Stimulated activated CD8-positive, alpha-beta memory T cell treated with anti-CD3 and anti-CD28 coated beads, Interleukin-15, amount 100 ng/mL, for 48 hours (primary cell): ENCODE results near the gene ITGB5.
"Not testable (repeated sequence)": the region's sequence is repeated elsewhere in the genome, so short reads cannot be mapped to it uniquely, and the experiment has no call there.

Source experiments
- DNase-seq, 2 donors: peaks; one replicate each; pipeline ENCODE4 v3.0.0-alpha.2; 2020; ENCODE audit warnings: low read depth in 2 of 2

The ITGB5 gene

GRCh38 chr3:124789103-124789502 lies 98.1 kb downstream of the ITGB5 start:
- DNase-seq, result not testable (repeated sequence)

- no peak for DNase-seq
Measured at GRCh38 chr3:124788254-124788745, 98.9 kb downstream of the ITGB5 start.

- DNase-seq, result no peak
Measured at GRCh38 chr3:124787476-124788195, 99.5 kb downstream of the ITGB5 start.

- no peak for DNase-seq
Measured at GRCh38 chr3:124786511-124787241, 100.5 kb downstream of the ITGB5 start.

GRCh38 chr3:124785973-124786372 lies 101.2 kb downstream of the ITGB5 start:
- DNase-seq, result no peak

- DNase-seq, result no peak
Measured at GRCh38 chr3:124784686-124785382, 102.3 kb downstream of the ITGB5 start.

GRCh38 chr3:124783696-124784095 lies 103.5 kb downstream of the ITGB5 start:
- DNase-seq, result no peak

GRCh38 chr3:124782377-124782712 lies 104.8 kb downstream of the ITGB5 start:
- DNase-seq, result not testable (repeated sequence)

- DNase-seq, result no peak
Measured at GRCh38 chr3:124781476-124782376, 105.4 kb downstream of the ITGB5 start.

GRCh38 chr3:124780761-124781475 lies 106.2 kb downstream of the ITGB5 start:
- no peak for DNase-seq

GRCh38 chr3:124780356-124780755 lies 106.8 kb downstream of the ITGB5 start:
- DNase-seq, result no peak

GRCh38 chr3:124779751-124780191 lies 107.4 kb downstream of the ITGB5 start:
- no peak for DNase-seq

GRCh38 chr3:124779116-124779515 lies 108.0 kb downstream of the ITGB5 start:
- DNase-seq, result no peak

- no peak for DNase-seq
Measured at GRCh38 chr3:124777762-124778470, 109.2 kb downstream of the ITGB5 start.

- DNase-seq, result no peak
Measured at GRCh38 chr3:124776856-124777255, 110.3 kb downstream of the ITGB5 start.

- DNase-seq, result no peak
Measured at GRCh38 chr3:124775877-124776276, 111.3 kb downstream of the ITGB5 start.

- DNase-seq, result no peak
Measured at GRCh38 chr3:124774841-124775402, 112.2 kb downstream of the ITGB5 start.

- DNase-seq, result no peak
Measured at GRCh38 chr3:124774327-124774718, 112.8 kb downstream of the ITGB5 start.

- no peak for DNase-seq
Measured at GRCh38 chr3:124773351-124774326, 113.5 kb downstream of the ITGB5 start.
